GM18868 (cell line): ENCODE measurements around the gene CRYBG1.
"Not testable (repeated sequence)": the region's sequence is repeated elsewhere in the genome, so short reads cannot be mapped to it uniquely, and the experiment has no call there.

Experiments
- ATAC-seq: cut with Tn5 transposase; IDR thresholded peaks from one replicate; pipeline ENCODE4 v1.9.1; 2021; ENCODE audit warnings: mild to moderate bottlenecking, moderate library complexity; ENCODE audit not compliant: unreplicated experiment

Gene CRYBG1

GRCh38 chr6:106373502-106374239, 13.2 kb downstream of the CRYBG1 start:
- no peak for ATAC-seq

- ATAC-seq = peak; percentile 51
Measured at GRCh38 chr6:106377061-106377540, 16.6 kb downstream of the CRYBG1 start.

GRCh38 chr6:106379951-106380350, 19.4 kb downstream of the CRYBG1 start:
- no peak for ATAC-seq

- ATAC-seq = no peak
Measured at GRCh38 chr6:106380407-106380806, 19.9 kb downstream of the CRYBG1 start.

GRCh38 chr6:106381223-106381622, 20.7 kb downstream of the CRYBG1 start:
- ATAC-seq = no peak

GRCh38 chr6:106381881-106382280, 21.4 kb downstream of the CRYBG1 start:
- ATAC-seq = no peak

- ATAC-seq = no peak
Measured at GRCh38 chr6:106383573-106383972, 23.1 kb downstream of the CRYBG1 start.

GRCh38 chr6:106385530-106385929, 25.0 kb downstream of the CRYBG1 start:
- ATAC-seq = no peak

GRCh38 chr6:106387875-106388274, 27.4 kb downstream of the CRYBG1 start:
- ATAC-seq = no peak

GRCh38 chr6:106390088-106390487, 29.6 kb downstream of the CRYBG1 start:
- ATAC-seq = no peak

- ATAC-seq = no peak
Measured at GRCh38 chr6:106396426-106397220, 36.1 kb downstream of the CRYBG1 start.

- ATAC-seq = no peak
Measured at GRCh38 chr6:106397431-106397830, 36.9 kb downstream of the CRYBG1 start.

- ATAC-seq = no peak
Measured at GRCh38 chr6:106398621-106399020, 38.1 kb downstream of the CRYBG1 start.

- ATAC-seq = not testable (repeated sequence)
Measured at GRCh38 chr6:106405044-106405443, 44.5 kb downstream of the CRYBG1 start.

- no peak for ATAC-seq
Measured at GRCh38 chr6:106411056-106411455, 50.5 kb downstream of the CRYBG1 start.

- ATAC-seq = no peak
Measured at GRCh38 chr6:106411643-106412200, 51.2 kb downstream of the CRYBG1 start.

GRCh38 chr6:106413016-106413415, 52.5 kb downstream of the CRYBG1 start:
- no peak for ATAC-seq

GRCh38 chr6:106413722-106414121, 53.2 kb downstream of the CRYBG1 start:
- ATAC-seq = no peak

- ATAC-seq = no peak
Measured at GRCh38 chr6:106415921-106416320, 55.4 kb downstream of the CRYBG1 start.

- no peak for ATAC-seq
Measured at GRCh38 chr6:106417572-106418147, 57.1 kb downstream of the CRYBG1 start.

GRCh38 chr6:106419900-106420613, 59.5 kb downstream of the CRYBG1 start:
- no peak for ATAC-seq
